GM19455 (cell line): Measurements from ENCODE around the gene HSD17B8.

ENCODE experiments used
- ATAC-seq: cut with Tn5 transposase; IDR thresholded peaks from one replicate; pipeline ENCODE4 v1.9.1; 2021; ENCODE audit not compliant: unreplicated experiment

The HSD17B8 gene

GRCh38 chr6:33171016-33171879, 33.2 kb upstream of the HSD17B8 start:
- no peak for ATAC-seq

GRCh38 chr6:33171880-33172687, 32.4 kb upstream of the HSD17B8 start:
- no peak for ATAC-seq

GRCh38 chr6:33172688-33173534, 31.5 kb upstream of the HSD17B8 start:
- no peak for ATAC-seq

GRCh38 chr6:33173535-33174180, 30.8 kb upstream of the HSD17B8 start:
- no peak for ATAC-seq

GRCh38 chr6:33174784-33175183, 29.7 kb upstream of the HSD17B8 start:
- no peak for ATAC-seq

- ATAC-seq, result no peak
Observed at GRCh38 chr6:33175436-33176069, 28.9 kb upstream of the HSD17B8 start.

- ATAC-seq, result no peak
Observed at GRCh38 chr6:33176906-33177305, 27.5 kb upstream of the HSD17B8 start.

- no peak for ATAC-seq
Observed at GRCh38 chr6:33177552-33178446, 26.7 kb upstream of the HSD17B8 start.

- no peak for ATAC-seq
Observed at GRCh38 chr6:33178755-33179475, 25.5 kb upstream of the HSD17B8 start.

- ATAC-seq, result no peak
Observed at GRCh38 chr6:33181141-33181540, 23.3 kb upstream of the HSD17B8 start.

- no peak for ATAC-seq
Observed at GRCh38 chr6:33183071-33183683, 21.3 kb upstream of the HSD17B8 start.

GRCh38 chr6:33185190-33185589, 19.3 kb upstream of the HSD17B8 start:
- no peak for ATAC-seq

- no peak for ATAC-seq
Observed at GRCh38 chr6:33185654-33186187, 18.7 kb upstream of the HSD17B8 start.

GRCh38 chr6:33187809-33188208, 16.6 kb upstream of the HSD17B8 start:
- ATAC-seq, result no peak

GRCh38 chr6:33189164-33189563, 15.3 kb upstream of the HSD17B8 start:
- ATAC-seq, result no peak

- no peak for ATAC-seq
Observed at GRCh38 chr6:33189625-33190448, 14.6 kb upstream of the HSD17B8 start.

GRCh38 chr6:33190504-33191107, 13.8 kb upstream of the HSD17B8 start:
- ATAC-seq, result no peak
